HCT116 (cell line): Measurements from ENCODE around the gene TBPL1. TPM values are rescaled to one million over a fixed set of nuclear protein-coding genes. Genes with fewer than 3 reads are reported as not detected.

Experiments used
- ATAC-seq: fragments of 200-7000 bp; cut with Tn5 transposase; 2 replicates; pipeline ENCODE4 v1.9.1; 2020; ENCODE audit warnings: mild to moderate bottlenecking, moderate library complexity
- BruUV-seq: library from RNA; stranded (reverse); fragments of 400-500 nt; replicated peaks from 2 replicates; lab custom pipeline; 2021; lab: Mats Ljungman, UMichigan
- CTCF ChIA-PET: fragments of 300-600 bp; sonication (Branson Sonifier 250); formaldehyde crosslinking; loops from one replicate; lab custom pipeline; 2021; ENCODE audit warnings: antibody characterized with exemption; lab: Charles Lee
- POLR2A ChIA-PET: fragments of 300-600, 350-600 bp; sonication (Branson Sonifier 250); formaldehyde crosslinking; loops from one replicate; lab custom pipeline; 2021; ENCODE audit warnings: antibody characterized with exemption; lab: Charles Lee
- RAD21 ChIA-PET, 2 experiments: fragments of 300-600 bp; sonication (Branson Sonifier 250); formaldehyde crosslinking; loops; one replicate each; lab custom pipeline; 2023; ENCODE audit warnings: low total read pairs in 2 of 2; ENCODE audit not compliant: uncharacterized antibody in 2 of 2, unreplicated experiment in 2 of 2, low non-redundant PET in 1 of 2; lab: Charles Lee
- DNase-seq: peaks from one replicate; pipeline ENCODE4 v3.0.0-alpha.2; 2010; ENCODE audit warnings: low read depth, low spot score
- H2AFZ ChIP-seq: fragments of 200-600 bp; shearing (Covaris generic), sonication (generic); 2 replicates; pipeline ENCODE4 v1.6.1; 2017; ENCODE audit warnings: low read depth, mixed run types, mixed read lengths, antibody characterized with exemption, low read length; ENCODE audit not compliant: poor library complexity, severe bottlenecking
- H3K27ac ChIP-seq: 2 replicates; pipeline ENCODE4 v1.5.1; 2012; ENCODE audit warnings: low read depth, low read length
- H3K27me3 ChIP-seq: fragments of 200-600 bp; sonication (generic); 2 replicates; pipeline ENCODE4 v1.6.1; 2016; ENCODE audit warnings: mixed run types, low read length, mixed read lengths; ENCODE audit not compliant: insufficient read depth
- H3K36me3 ChIP-seq, 2 experiments: fragments of 200-500 bp in 1 of 2; fragments of 200-600 bp in 1 of 2; sonication (Bioruptor generic) in 1 of 2; sonication (generic) in 1 of 2; 2 replicates each; pipeline versions ENCODE4 v1.5.1 to v1.6.1; 2014 to 2016; ENCODE audit warnings: low read length in 2 of 2, inconsistent platforms in 1 of 2, mixed read lengths in 1 of 2, mixed run types in 1 of 2; ENCODE audit not compliant: insufficient read depth in 2 of 2, control insufficient read depth in 1 of 2
- H3K4me1 ChIP-seq, 2 experiments: fragments of 200-600 bp in 1 of 2; sonication (generic) in 1 of 2; 2 replicates each; pipeline versions ENCODE4 v1.5.1 to v1.6.1; 2012 to 2017; ENCODE audit warnings: low read length in 2 of 2, inconsistent platforms in 1 of 2, mild to moderate bottlenecking in 1 of 2, mixed read lengths in 1 of 2, mixed run types in 1 of 2, moderate library complexity in 1 of 2; ENCODE audit not compliant: insufficient read depth in 2 of 2, control insufficient read depth in 1 of 2
- H3K4me2 ChIP-seq: fragments of 200-600 bp; sonication (generic); 2 replicates; pipeline ENCODE4 v1.6.1; 2017; ENCODE audit warnings: mixed run types, low read length, mixed read lengths
- H3K4me3 ChIP-seq, 2 experiments: fragments of 200-600 bp in 1 of 2; sonication (generic) in 1 of 2; replicated peaks in 1 of 2; 2 replicates each; pipeline ENCODE4 v1.5.1; 2011 to 2016; ENCODE audit warnings: low read length in 2 of 2, control low read depth in 1 of 2, low read depth in 1 of 2, mild to moderate bottlenecking in 1 of 2, mixed read lengths in 1 of 2, mixed run types in 1 of 2
- H3K79me2 ChIP-seq: fragments of 200-600 bp; sonication (generic); 2 replicates; pipeline ENCODE4 v1.6.1; 2017; ENCODE audit warnings: mild to moderate bottlenecking, mixed run types, low read length, moderate library complexity, mixed read lengths; ENCODE audit not compliant: insufficient read depth
- H3K9ac ChIP-seq: fragments of 200-600 bp; sonication (generic); 2 replicates; pipeline ENCODE4 v1.6.1; 2016; ENCODE audit warnings: low read length, mixed read lengths
- H3K9me2 ChIP-seq: fragments of 200-600 bp; sonication (generic), shearing (Covaris generic); 2 replicates; pipeline ENCODE4 v1.6.1; 2017; ENCODE audit warnings: mixed run types, mild to moderate bottlenecking, moderate library complexity; ENCODE audit not compliant: insufficient read depth
- H3K9me3 ChIP-seq, 2 experiments: fragments of 200-500 bp in 1 of 2; fragments of 200-600 bp in 1 of 2; sonication (Bioruptor generic) in 1 of 2; sonication (generic) in 1 of 2; 2 replicates each; pipeline ENCODE4 v1.6.1; 2014 to 2017; ENCODE audit warnings: low read length in 2 of 2, mixed read lengths in 2 of 2, inconsistent platforms in 1 of 2, low read depth in 1 of 2, mild to moderate bottlenecking in 1 of 2, mixed run types in 1 of 2, moderate library complexity in 1 of 2; ENCODE audit not compliant: control insufficient read depth in 1 of 2, insufficient read depth in 1 of 2
- H4K20me1 ChIP-seq: fragments of 200-600 bp; sonication (generic), shearing (Covaris generic); 2 replicates; pipeline ENCODE4 v1.6.1; 2017; ENCODE audit warnings: mixed run types, mild to moderate bottlenecking, moderate library complexity; ENCODE audit not compliant: insufficient read depth
- CEBPB ChIP-seq: IDR thresholded peaks from 2 replicates; pipeline ENCODE4 v1.6.1; 2012; ENCODE audit warnings: low read depth
- EZH2 ChIP-seq: fragments of 200-600 bp; sonication (generic); IDR thresholded peaks from 2 replicates; pipeline ENCODE4 v1.6.1; 2017; ENCODE audit warnings: antibody characterized with exemption, mixed run types
- intact Hi-C: fragments of 100-400 bp; cut with micrococcal nuclease; formaldehyde crosslinking; loops from 2 replicates; pipeline ENCODE4 v1.10.0; 2022
- total RNA-seq: library from RNA; stranded (reverse); gene quantifications from one replicate; pipeline ENCODE4 v1.2.1, GENCODE V29; 2021; ENCODE audit not compliant: unreplicated experiment
- TF ChIP-seq, protein P1 (sequence below): IDR thresholded peaks from 2 replicates; pipeline ENCODE4 v1.6.1; 2012

The TBPL1 gene
- total RNA-seq, 1 experiment from 2014 or later = 34.9 TPM

DNA sequence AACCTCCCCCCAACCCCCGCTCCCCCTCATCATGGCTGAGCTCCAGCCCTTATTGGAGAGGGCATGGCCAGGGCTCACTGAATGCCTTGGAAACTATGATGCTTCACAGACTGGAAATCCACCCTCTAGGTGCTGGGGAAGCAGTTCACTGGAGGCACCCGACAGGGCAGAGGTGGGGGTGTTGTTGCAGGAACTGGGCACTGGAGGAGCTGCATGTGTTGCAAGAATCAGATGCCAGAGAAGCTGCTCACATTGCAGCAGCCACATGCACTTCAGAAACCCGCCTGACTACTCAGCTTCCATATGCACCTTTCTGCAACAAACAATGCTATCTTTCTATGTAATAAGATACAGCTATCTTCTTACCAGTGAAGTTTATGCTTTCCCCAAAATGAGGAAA, 7.9 kb upstream of the TBPL1 start:
- RAD21 ChIA-PET = interaction anchor here in 1 of 2 experiments (0.6 kb wide), 1 partner anchor 26 kb away, joined by 4 read pairs; no protein-coding TSS in a partner anchor
- Histone ChIP-seq H3K36me3 (no peaks in the 10 kb centered on the region), H2AFZ (no peak overlapping the region), H3K4me1 (no peaks in the 10 kb centered on the region), H3K9me3 (no peaks in the 10 kb centered on the region), H3K79me2 (no peaks in the 10 kb centered on the region), H4K20me1 (no peaks in the 10 kb centered on the region), H3K9me2 (no peaks in the 10 kb centered on the region), H3K27me3 (no peaks in the 10 kb centered on the region), H3K9ac (no peak overlapping the region), H3K27ac (no peak overlapping the region), H3K4me3 (no peak overlapping the region), H3K4me2 (no peak overlapping the region)
- CTCF ChIA-PET = interaction anchor here (1.0 to 1.5 kb wide), 3 partner anchors 21 to 179 kb away, joined by 3 to 6 read pairs (median 4); no protein-coding TSS in a partner anchor
- peak; percentile 75 for ATAC-seq
- POLR2A ChIA-PET = interaction anchor here (0.6 kb wide), 1 partner anchor 842 kb away, joined by 3 read pairs; no protein-coding TSS in a partner anchor
- BruUV-seq = no TSS peak
- no peak for DNase-seq
- TF ChIP-seq CEBPB (no peak), EZH2 (no peak)
- intact Hi-C loops = no loop called here

DNA sequence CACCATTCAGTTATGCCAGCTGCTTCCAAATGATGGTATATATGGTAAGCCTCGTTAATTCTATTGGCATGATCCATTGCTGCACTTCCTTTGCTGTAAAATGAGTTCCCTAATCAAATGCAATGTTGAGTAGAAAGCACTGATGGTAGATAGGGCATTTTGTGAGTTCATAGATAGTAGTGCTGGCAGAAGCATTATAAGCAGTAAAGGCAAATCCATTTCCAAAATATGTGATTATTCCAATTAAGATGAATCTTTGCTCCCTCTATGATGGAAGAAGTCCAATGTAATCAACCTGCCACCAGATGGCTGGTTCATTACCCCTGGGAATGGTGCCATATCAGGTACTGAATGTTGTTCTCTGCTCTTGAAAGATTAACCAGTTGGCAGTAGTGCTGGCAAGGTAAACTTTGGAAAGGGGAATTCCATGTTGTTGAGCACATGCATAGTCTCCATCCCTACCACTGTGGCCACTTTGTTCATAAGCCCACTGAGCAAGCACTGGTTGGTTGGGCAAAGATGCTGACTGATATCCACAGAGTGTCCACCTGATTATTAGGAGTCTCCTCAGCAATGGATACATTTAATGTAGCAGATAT, 5.6 kb upstream of the TBPL1 start:
- no peak for ATAC-seq

More for the DNA sequence above, 5.6 kb upstream of the TBPL1 start:
- H3K9ac ChIP-seq = no peak overlapping the region
- RAD21 ChIA-PET = no interaction called here
- BruUV-seq = no TSS peak
- DNase-seq = no peak
- CTCF ChIA-PET = no interaction called here
- H3K27me3 ChIP-seq = no peaks in the 10 kb centered on the region
- no peak for TF ChIP-seq EZH2
- TF ChIP-seq CEBPB = no peak
- TF ChIP-seq, protein P1, sequence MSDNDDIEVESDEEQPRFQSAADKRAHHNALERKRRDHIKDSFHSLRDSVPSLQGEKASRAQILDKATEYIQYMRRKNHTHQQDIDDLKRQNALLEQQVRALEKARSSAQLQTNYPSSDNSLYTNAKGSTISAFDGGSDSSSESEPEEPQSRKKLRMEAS = no peak
- H3K36me3 ChIP-seq = no peaks in the 10 kb centered on the region
- no peaks in the 10 kb centered on the region for H4K20me1 ChIP-seq
- no peak overlapping the region for H3K27ac ChIP-seq
- H3K4me2 ChIP-seq = no peak overlapping the region
- H3K4me1 ChIP-seq = peaks cover 6 to 8% of the 10 kb centered on the region in 2 experiments; a peak in 3 of 4 replicates
- no peak overlapping the region for H3K4me3 ChIP-seq
- no peaks in the 10 kb centered on the region for H3K9me3 ChIP-seq
- POLR2A ChIA-PET = no interaction called here
- no peak overlapping the region for H2AFZ ChIP-seq
- no peaks in the 10 kb centered on the region for H3K79me2 ChIP-seq
- intact Hi-C loops = no loop called here
- H3K9me2 ChIP-seq = no peaks in the 10 kb centered on the region
